Activated B cell treated with CpG ODN at 0.5 μM for 24 hours (primary cell): ENCODE measurements around the gene CENPB. TPM values are rescaled to one million over a fixed set of nuclear protein-coding genes. Genes with fewer than 3 reads are reported as not detected.

Source experiments
- ATAC-seq: fragments of 200-7000 bp; cut with Tn5 transposase; one replicate; pipeline ENCODE4 v1.10.0; 2021; ENCODE audit warnings: low read depth, mild to moderate bottlenecking, moderate library complexity
- CTCF ChIA-PET: fragments of 350-600 bp; sonication (Branson Sonifier 250); formaldehyde crosslinking; loops from one replicate; lab custom pipeline; 2021; ENCODE audit warnings: antibody characterized with exemption; lab: Charles Lee
- POLR2A ChIA-PET: fragments of 350-600 bp; sonication (Branson Sonifier 250); formaldehyde crosslinking; loops from one replicate; lab custom pipeline; 2021; ENCODE audit warnings: antibody characterized with exemption; lab: Charles Lee
- DNase-seq: peaks from one replicate; pipeline ENCODE4 v3.0.0; 2022
- H3K27ac Mint-ChIP-seq: one replicate; pipeline ENCODE4 v1.8.0; 2020; ENCODE audit warnings: mixed read lengths
- H3K27me3 Mint-ChIP-seq: one replicate; pipeline ENCODE4 v1.8.0; 2021; ENCODE audit warnings: mixed read lengths
- H3K36me3 Mint-ChIP-seq: one replicate; pipeline ENCODE4 v1.8.0; 2021; ENCODE audit warnings: low read depth, mixed read lengths
- H3K4me1 Mint-ChIP-seq: one replicate; pipeline ENCODE4 v1.8.0; 2021; ENCODE audit warnings: mixed read lengths
- H3K4me3 Mint-ChIP-seq: one replicate; pipeline ENCODE4 v1.8.0; 2020; ENCODE audit warnings: mild to moderate bottlenecking, mixed read lengths
- H3K9me3 Mint-ChIP-seq: one replicate; pipeline ENCODE4 v1.8.0; 2020; ENCODE audit warnings: mixed read lengths
- intact Hi-C: fragments of 100-400 bp; cut with micrococcal nuclease; formaldehyde crosslinking; loops from one replicate; pipeline ENCODE4 v1.15.1; 2024
- total RNA-seq: library from RNA; stranded (reverse); gene quantifications from 2 replicates; pipeline ENCODE4 v1.2.3, GENCODE V29; 2022
- TF ChIP-seq, protein P1 (sequence below): fragments of 200-600 bp; IDR thresholded peaks from one replicate; pipeline ENCODE4 v1.8.0; 2022; ENCODE audit warnings: antibody characterized with exemption, mild to moderate bottlenecking

The CENPB gene
- total RNA-seq, 1 donor from 2014 or later, result 51.7 TPM

DNA sequence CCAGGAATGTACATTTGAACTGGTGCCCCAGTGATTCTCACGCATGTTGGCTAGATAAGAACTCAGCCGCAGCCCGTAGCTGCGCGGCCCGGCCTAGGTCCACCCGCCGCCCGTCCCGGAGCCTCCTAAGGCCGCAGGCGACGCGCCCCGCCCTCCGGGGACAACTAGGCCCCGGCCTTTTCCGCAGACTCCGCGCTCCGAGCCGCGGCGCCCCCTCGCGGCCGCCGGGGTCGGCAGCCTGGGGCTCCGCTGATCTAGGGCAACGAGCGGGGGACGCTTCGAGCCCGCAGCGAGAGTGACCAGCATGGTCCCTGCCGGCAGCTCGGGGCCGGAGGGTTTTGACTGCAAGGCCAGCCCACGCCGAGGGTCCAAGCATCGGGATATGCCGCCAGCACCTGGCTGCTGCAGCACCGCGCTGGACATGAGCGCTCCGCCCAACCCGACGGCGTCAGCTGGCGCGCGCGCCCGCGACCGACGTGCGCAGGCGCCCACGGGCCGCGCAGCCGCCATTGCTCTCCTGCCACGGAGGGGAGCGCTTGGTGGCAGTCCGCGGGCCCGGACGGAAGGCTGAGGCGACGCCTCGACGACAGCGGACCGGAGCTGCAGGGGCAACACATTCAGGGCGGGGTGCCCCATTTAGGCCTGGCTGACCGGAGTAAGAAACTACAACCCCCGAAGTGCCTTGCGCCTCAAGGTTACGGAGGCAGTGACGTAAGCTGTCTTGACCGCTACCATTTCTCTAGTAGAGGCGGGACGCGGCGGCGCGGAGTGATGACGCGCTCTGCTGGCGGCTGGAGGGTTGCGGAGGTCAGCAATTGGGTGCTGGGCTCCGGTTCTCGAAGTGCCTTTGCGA is 33.7 kb upstream of the CENPB start, which contains the start of gene AP5S1:
AP5S1 (plus strand) TSS at position 500 of the 853 bp plus-strand sequence. CDS start 1,571 bp downstream, outside the sequence.
- POLR2A ChIA-PET, result interaction anchor here (0.6 to 3.3 kb wide), 22 partner anchors 9 to 1833 kb away, joined by 3 to 65 read pairs (median 9); partner anchors contain the start of genes ADISSP, ATRN, CDC25B and CENPB
- TF ChIP-seq, protein P1, sequence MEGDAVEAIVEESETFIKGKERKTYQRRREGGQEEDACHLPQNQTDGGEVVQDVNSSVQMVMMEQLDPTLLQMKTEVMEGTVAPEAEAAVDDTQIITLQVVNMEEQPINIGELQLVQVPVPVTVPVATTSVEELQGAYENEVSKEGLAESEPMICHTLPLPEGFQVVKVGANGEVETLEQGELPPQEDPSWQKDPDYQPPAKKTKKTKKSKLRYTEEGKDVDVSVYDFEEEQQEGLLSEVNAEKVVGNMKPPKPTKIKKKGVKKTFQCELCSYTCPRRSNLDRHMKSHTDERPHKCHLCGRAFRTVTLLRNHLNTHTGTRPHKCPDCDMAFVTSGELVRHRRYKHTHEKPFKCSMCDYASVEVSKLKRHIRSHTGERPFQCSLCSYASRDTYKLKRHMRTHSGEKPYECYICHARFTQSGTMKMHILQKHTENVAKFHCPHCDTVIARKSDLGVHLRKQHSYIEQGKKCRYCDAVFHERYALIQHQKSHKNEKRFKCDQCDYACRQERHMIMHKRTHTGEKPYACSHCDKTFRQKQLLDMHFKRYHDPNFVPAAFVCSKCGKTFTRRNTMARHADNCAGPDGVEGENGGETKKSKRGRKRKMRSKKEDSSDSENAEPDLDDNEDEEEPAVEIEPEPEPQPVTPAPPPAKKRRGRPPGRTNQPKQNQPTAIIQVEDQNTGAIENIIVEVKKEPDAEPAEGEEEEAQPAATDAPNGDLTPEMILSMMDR, result peak; percentile 96
- DNase-seq (peak; percentile 95), ATAC-seq (peak; percentile 88)
- H3K4me1 Mint-ChIP-seq, result peaks cover 20% of the 10 kb centered on the region
- H3K9me3 Mint-ChIP-seq, result no peaks in the 10 kb centered on the region
- intact Hi-C loops, result loop anchor here (1.0 to 2.0 kb wide), 12 partner anchors 9 to 265 kb away; partner anchors contain the start of genes CDC25B, CENPB, MAVS and PANK2
- no peaks in the 10 kb centered on the region for H3K27me3 Mint-ChIP-seq
- CTCF ChIA-PET, result interaction anchor here (1.0 to 3.7 kb wide), 13 partner anchors 20 to 265 kb away, joined by 3 to 33 read pairs (median 5); partner anchors contain the start of genes ADISSP, CDC25B and CENPB
- peak within 1 kb of the TSS; percentile 92 for H3K4me3 Mint-ChIP-seq
- H3K27ac Mint-ChIP-seq, result peak within 1 kb of the TSS; percentile 97
- peaks cover 30% of the 10 kb centered on the region for H3K36me3 Mint-ChIP-seq

DNA sequence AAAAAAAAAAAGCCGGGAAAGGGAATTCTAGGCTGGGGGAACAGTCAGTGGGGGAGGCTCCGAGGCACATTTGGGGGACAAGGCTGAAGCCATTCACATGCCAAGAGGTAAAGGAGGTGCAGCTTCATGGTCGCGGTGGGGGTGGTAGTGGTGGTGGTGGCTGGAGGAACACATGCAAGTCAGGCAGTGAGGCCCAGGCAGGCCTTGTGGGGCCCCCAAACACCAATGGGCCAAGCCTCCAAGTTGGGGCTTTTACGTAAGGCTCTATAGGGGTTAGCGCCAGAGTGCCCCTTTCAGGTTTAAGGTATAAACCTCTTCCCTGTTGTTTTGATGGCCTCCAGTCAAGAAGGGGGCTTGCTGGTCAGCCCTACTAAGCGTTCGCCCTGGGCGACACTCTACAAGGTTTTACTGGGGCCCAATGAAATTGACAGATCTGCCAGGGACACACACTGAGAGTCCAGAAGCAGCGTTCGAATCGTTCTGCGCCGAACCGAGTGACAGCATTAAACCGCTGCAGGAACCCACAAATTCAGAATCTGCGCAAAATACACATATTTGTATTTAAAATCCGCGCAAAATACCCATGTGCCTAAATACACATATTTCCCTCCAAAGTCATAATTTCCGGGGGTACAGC is 33.0 kb upstream of the CENPB start:
- intact Hi-C loops, result loop anchor here (1.0 to 2.0 kb wide), 12 partner anchors 8 to 266 kb away; partner anchors contain the start of genes CDC25B, CENPB, MAVS and PANK2
- POLR2A ChIA-PET, result interaction anchor here (0.7 to 3.3 kb wide), 17 partner anchors 8 to 1167 kb away, joined by 3 to 65 read pairs (median 11); partner anchors contain the start of genes ADISSP, CDC25B, CENPB and NOP56

DNA sequence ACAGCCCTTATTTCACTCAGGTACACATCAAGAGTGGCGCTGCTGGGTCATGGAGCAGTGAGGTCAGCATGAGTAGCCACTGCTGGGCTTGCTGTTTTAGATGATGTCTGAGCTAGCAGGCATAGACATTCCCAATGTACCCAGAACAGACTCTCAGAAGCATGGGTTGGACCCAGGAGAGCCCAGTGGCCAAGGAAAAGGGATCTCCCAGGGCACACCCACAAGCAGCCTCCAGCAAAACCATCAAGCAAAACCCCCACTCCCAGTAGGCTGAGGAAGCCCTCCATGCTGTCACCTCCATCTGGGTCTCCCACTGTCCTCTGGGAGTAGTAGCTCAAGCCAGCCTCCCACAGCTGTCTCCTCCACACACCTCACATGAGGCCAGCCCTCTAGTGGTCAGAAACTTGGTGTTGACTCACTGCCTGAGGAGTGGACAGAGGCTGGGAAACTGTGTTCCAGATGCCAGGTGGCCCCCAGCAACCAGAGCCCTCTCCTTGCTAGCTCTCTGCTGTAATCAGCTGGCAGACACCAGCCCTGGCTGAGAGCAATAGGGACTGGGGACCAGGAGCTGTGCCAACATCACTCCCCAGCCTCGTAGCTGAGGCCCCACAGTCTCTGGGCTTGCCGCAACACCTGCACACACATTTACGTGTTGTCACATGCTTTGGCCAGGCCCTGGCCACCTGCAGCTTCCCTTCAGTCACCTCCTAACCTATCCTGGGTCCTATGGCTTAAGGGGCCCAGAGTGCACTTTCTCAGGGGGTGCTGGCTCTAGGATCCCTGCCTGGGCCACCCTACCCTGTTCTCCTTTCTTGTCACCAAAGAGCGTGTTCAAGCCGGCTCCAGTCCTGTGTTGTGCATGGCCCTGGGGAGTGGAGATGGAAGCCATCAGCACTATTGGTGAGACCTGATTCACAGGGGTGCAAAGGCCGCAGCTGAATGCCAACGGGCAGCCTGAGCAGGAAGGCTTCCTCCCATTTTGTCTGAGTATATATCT is 31.9 kb upstream of the CENPB start:
- Mint-ChIP-seq H3K27me3 (no peaks in the 10 kb centered on the region), H3K4me3 (no peak overlapping the region), H3K9me3 (no peaks in the 10 kb centered on the region), H3K36me3 (peaks cover 12% of the 10 kb centered on the region), H3K27ac (peak overlapping the region; percentile 35), H3K4me1 (peaks cover 20% of the 10 kb centered on the region)
- ChIA-PET POLR2A (interaction anchor here (0.6 to 3.3 kb wide), 7 partner anchors 8 to 946 kb away, joined by 4 to 65 read pairs (median 9); partner anchors contain the start of genes ADISSP, CDC25B and CENPB), CTCF (interaction anchor here (0.6 to 3.7 kb wide), 3 partner anchors 18 to 31 kb away, joined by 3 to 33 read pairs (median 12); partner anchors contain the start of gene CENPB)
- TF ChIP-seq, protein P1, result no peak
- DNase-seq (no peak), ATAC-seq (no peak)
- intact Hi-C loops, result no loop called here

More for the DNA sequence above, 33.0 kb upstream of the CENPB start:
- CTCF ChIA-PET, result interaction anchor here (1.0 to 3.7 kb wide), 10 partner anchors 19 to 253 kb away, joined by 3 to 33 read pairs (median 6); partner anchors contain the start of genes ADISSP, CDC25B and CENPB
- DNase-seq (no peak), ATAC-seq (no peak)
- Mint-ChIP-seq H3K36me3 (peaks cover 23% of the 10 kb centered on the region), H3K4me1 (peaks cover 20% of the 10 kb centered on the region), H3K27ac (peak overlapping the region; percentile 89), H3K9me3 (no peaks in the 10 kb centered on the region), H3K4me3 (peak overlapping the region; percentile 92), H3K27me3 (no peaks in the 10 kb centered on the region)
- TF ChIP-seq, protein P1, result no peak

DNA sequence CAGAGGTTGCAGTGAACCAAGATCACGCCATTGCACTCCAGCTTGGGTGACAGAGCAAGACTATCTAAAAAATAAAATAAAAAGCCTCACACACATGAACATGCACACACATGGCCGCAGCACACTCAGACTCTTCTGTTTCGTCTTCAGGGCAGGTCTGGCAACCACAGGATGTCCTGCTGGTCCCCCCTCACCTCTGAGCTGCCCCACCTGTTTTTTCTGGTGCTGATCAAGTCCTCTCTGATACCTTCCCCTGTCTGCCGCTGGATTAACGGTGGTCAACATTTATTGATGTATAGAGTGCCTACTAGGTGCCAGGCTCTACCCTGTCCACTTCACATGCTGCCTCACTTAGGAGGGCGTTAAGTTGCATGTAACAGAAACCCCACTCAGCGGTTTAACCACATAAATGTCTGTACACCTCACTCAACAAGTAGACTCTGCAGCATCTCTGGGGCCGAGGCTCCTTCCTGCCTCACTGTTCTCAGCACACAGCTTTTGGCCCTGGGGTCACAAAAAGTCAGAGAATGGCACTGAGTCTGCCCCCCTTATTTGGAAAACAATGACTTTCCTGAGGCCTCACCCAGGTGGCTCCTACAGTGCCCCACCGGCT is 29.3 kb upstream of the CENPB start:
- ATAC-seq, result no peak
- Mint-ChIP-seq H3K4me3 (no peak overlapping the region), H3K36me3 (no peaks in the 10 kb centered on the region), H3K27me3 (no peaks in the 10 kb centered on the region), H3K4me1 (peaks cover 24% of the 10 kb centered on the region), H3K27ac (no peak overlapping the region), H3K9me3 (no peaks in the 10 kb centered on the region)
- ChIA-PET POLR2A (interaction anchor here (0.7 to 1.2 kb wide), 2 partner anchors 16 to 29 kb away, joined by 3 to 8 read pairs; partner anchors contain the start of gene CENPB), CTCF (no interaction called here)
- TF ChIP-seq, protein P1, result no peak
- DNase-seq, result no peak
- intact Hi-C loops, result no loop called here
